GM19099 (cell line): ENCODE data around the gene PRDM5.

Source experiments
- POLR2A ChIP-seq: IDR thresholded peaks from 3 replicates; pipeline ENCODE4 v1.6.1; 2011; ENCODE audit warnings: low read depth; ENCODE audit not compliant: insufficient read length; ENCODE audit errors: extremely low read depth

PRDM5 gene

DNA sequence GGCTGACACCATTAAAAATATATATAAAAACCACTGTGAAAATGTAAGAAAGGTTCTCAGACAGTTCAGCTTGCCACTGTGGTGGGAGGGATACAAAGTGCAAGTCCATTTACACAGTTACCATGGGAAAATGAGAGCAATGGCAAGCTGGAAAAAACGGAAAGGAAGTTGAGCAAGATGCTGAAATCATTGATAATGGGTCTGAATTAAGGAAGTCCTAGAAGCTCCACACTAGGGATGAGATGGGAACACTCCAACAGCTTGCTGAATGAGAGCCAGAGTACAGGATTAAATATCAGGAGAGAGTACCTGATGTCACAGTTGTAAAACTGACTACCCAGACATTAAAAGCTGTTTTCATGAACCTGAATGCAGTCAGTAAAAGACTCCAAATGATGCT is 218.6 kb downstream of the PRDM5 start:
- TF ChIP-seq POLR2A, result no peak

DNA sequence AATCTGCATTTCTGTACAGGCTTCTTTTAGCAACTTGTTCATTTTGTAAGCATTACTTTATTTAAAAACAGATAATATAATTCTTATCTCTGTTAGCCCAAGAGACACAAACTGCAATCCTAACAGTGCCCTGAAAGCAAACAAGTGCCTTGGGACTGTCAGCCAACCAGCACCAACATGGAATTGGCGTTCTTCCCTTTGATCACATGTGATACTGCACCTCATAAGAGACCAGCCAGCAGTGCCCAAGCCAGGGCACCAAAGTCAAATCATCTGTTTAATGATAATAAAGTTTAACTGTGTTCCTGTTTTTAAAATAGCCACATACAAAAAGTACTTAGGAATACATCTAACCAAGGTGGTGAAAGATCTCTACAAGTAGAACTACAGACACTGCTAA is 223.2 kb downstream of the PRDM5 start:
- TF ChIP-seq POLR2A, result no peak

- TF ChIP-seq POLR2A, result no peak
Observed at GRCh38 chr4:120694973-120695372, 227.6 kb downstream of the PRDM5 start.

- no peak for TF ChIP-seq POLR2A
Observed at GRCh38 chr4:120693816-120694215, 228.7 kb downstream of the PRDM5 start.

GRCh38 chr4:120692964-120693363 is 229.6 kb downstream of the PRDM5 start:
- TF ChIP-seq POLR2A, result no peak

DNA sequence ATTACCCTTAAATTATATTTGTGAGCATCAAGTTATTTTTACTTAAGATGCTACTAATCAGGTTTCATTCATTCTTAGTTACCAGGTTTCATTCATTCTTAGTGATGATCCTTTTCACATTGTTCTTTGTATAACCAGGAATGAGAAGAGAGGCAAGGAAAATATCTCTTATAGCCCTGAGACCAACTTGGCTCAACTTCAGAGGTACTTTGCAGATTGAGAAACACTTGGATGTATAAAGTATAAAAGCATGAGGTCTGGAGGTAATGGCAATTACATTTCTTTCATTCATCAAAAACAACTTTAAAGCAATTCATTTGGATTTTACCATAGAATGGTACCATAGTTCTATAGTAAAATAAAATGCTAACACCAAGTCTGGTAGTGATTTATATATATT is 231.0 kb downstream of the PRDM5 start:
- no peak for TF ChIP-seq POLR2A

- TF ChIP-seq POLR2A, result no peak
Observed at GRCh38 chr4:120691106-120691505, 231.4 kb downstream of the PRDM5 start.

DNA sequence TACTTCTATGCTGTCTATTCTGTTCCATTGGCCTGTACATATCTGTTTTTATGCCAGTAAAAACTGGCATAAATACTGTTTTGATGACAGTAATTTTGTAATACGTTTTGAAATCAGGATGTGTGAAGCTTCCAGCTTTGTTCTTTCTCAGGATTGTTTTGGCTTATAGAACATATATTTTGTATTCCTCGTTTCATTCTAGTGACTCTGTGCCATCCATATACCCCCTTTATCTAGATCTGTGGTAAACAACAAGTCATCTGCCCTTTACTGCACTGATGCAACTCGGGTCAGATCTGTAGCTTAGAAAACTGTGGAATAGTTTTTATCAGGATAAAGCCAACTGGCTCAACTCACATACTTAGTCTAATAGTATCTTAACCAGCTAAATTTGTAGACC is 233.7 kb downstream of the PRDM5 start:
- no peak for TF ChIP-seq POLR2A

GRCh38 chr4:120685756-120686278 is 236.7 kb downstream of the PRDM5 start:
- no peak for TF ChIP-seq POLR2A

DNA sequence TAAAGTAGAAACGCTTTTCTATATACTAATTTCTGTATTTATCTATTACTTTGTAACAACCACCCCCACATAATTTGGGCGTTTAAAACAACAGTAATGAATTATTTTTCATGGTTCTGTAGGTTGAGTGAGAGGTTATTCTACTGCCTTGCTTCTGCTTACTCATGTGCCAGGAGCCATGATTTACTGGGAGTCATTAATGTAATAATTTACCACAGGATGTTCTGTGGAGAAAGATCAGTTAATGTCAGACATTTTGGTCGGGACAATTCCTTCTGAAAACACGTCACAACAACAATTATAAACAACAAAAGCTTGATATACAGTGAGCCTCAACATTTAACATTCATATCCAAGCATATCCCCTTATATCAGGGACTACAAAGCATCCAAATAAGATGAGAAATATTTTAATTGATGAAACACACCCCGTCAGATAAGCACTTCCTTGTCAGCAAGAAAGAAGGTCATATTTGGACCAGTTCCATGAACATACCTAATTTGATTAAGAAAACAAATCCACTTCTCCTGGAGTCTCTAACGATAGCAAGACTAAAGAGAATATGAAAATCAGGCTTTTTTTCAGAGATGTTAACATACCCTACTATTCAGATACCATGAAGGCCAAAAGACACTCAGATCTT is 238.5 kb downstream of the PRDM5 start:
- TF ChIP-seq POLR2A, result no peak

GRCh38 chr4:120682981-120683380 is 239.5 kb downstream of the PRDM5 start:
- no peak for TF ChIP-seq POLR2A

- TF ChIP-seq POLR2A, result no peak
Observed at GRCh38 chr4:120680647-120681228, 241.8 kb downstream of the PRDM5 start.

GRCh38 chr4:120673696-120674095 is 248.8 kb downstream of the PRDM5 start:
- no peak for TF ChIP-seq POLR2A

- TF ChIP-seq POLR2A, result no peak
Observed at GRCh38 chr4:120672558-120673147, 249.9 kb downstream of the PRDM5 start.

- TF ChIP-seq POLR2A, result no peak
Observed at GRCh38 chr4:120672076-120672475, 250.4 kb downstream of the PRDM5 start.

DNA sequence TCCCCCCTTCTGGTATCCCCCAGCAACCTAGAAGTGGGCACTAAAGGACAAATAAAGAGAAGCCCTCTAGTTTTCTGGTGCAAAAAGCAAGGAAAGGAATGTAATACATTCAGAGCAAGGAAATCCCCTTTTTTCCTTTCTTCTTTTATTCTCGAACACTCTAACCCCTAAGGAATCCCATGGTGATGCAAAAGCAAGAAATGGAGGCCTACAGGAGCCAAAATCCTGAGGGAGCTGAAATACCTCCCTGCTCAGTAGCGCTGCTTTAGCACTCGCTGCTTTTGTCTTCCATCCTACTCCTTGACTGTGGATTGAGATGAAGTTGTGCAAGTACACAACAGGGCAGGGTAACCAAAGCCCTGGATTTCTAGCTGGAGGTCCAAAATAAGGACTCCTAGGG is 251.0 kb downstream of the PRDM5 start:
- no peak for TF ChIP-seq POLR2A
